Head of caudate nucleus (tissue), 42 donors: ENCODE results near the gene PKN1.

ENCODE experiments used
- DNase-seq, 42 donors: peaks; one replicate each; pipeline versions ENCODE4 v3.0.0 to v3.0.0-alpha.2; 2020 to 2021; ENCODE audit warnings: mixed read lengths in 7 of 42
- intact Hi-C: fragments of 100-400 bp; cut with DNase I; formaldehyde crosslinking; loops from one replicate; pipeline ENCODE4 v1.15.0; 2022

The PKN1 gene

GRCh38 chr19:14418856-14419105 is 14.3 kb upstream of the PKN1 start:
- intact Hi-C loops, result no loop called here
- peak in 15 of 42 donors; percentile 72 to 87 (median 82) for DNase-seq

GRCh38 chr19:14419106-14419813 is 13.8 kb upstream of the PKN1 start, which contains the start of gene DDX39A:
Gene DDX39A (minus strand): TSS chr19:14419341. CDS start chr19:14413220, 6,121 bp downstream.
- peak; percentile 94 to 99 (median 98) for DNase-seq
- intact Hi-C loops, result no loop called here

- intact Hi-C loops, result no loop called here
Measured at GRCh38 chr19:14425696-14426138, 7.4 kb upstream of the PKN1 start.

GRCh38 chr19:14427461-14427860 is 5.6 kb upstream of the PKN1 start:
- intact Hi-C loops, result no loop called here
- no peak for DNase-seq

More at GRCh38 chr19:14425696-14426138, 7.4 kb upstream of the PKN1 start:
- no peak for DNase-seq

- intact Hi-C loops, result no loop called here
- DNase-seq, result no peak
Measured at GRCh38 chr19:14428882-14429416, 4.2 kb upstream of the PKN1 start.

DNA sequence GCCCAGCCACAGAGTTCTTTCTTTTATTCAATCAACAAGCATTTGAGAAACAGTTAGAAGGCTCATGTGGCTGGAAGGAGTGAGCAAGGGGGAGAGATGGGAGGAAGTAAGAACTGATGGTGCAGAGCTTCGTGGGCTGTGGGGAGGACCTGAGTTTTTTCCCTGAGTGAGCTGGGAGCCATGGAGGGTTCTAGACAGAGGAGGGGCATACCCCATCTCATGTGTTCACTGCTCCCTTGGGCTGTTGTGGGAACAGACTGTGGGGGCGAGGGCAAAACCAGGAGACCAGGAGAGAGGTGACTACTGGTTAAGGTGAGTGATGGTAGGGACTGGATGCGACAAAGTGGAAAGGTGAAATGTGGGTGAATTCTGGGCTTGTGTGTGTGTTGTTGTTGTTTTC is 2.4 kb upstream of the PKN1 start:
- intact Hi-C loops, result no loop called here
- no peak for DNase-seq

DNA sequence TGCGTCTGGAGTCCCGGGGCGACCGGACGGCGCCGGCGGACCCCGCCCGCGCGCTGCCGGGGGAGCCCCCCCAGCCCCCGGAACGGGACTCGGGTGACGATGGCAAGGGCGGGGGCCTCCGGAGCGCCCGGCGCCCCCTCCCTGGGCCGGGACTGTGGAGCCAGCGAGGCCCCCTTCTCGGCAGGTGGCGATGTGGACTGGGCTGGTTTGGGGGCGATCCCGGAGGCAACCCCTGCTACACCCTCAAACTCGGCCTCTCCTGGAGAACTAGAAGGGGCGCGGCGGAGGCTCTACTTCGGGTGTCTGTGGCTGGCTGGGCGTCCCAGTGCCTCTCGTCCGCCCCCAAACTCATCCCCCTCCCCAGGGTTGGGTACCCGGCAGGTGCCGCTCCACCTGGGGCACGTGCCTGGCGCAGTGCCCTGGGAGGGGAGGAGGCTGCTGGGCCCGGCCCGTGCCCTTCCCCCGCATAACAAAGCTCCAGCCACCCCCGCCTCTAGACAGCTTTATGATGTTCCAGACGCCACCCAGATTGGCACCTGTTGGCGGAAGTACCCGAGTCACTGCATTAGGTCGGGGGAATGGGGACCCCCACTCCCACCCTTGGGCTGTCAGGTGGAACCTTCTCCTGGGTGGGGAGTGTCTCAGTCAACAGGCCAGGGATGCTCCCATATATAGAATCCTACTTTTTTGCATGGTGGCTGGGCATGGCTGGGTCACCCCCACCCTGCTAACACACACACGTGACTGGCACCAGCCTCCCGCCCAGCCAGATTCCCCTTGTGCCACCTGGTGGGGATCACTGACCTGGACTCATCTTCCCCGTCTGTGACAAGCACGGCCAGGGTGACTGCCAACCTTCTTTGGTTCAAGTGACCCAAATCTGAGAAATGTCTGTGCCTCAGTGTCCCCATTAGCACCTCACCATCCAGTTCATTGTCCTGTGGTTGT is 722 bp downstream of the PKN1 start:
- intact Hi-C loops, result no loop called here
- DNase-seq, result peak in 32 of 42 donors; percentile 18 to 66 (median 42)

DNA sequence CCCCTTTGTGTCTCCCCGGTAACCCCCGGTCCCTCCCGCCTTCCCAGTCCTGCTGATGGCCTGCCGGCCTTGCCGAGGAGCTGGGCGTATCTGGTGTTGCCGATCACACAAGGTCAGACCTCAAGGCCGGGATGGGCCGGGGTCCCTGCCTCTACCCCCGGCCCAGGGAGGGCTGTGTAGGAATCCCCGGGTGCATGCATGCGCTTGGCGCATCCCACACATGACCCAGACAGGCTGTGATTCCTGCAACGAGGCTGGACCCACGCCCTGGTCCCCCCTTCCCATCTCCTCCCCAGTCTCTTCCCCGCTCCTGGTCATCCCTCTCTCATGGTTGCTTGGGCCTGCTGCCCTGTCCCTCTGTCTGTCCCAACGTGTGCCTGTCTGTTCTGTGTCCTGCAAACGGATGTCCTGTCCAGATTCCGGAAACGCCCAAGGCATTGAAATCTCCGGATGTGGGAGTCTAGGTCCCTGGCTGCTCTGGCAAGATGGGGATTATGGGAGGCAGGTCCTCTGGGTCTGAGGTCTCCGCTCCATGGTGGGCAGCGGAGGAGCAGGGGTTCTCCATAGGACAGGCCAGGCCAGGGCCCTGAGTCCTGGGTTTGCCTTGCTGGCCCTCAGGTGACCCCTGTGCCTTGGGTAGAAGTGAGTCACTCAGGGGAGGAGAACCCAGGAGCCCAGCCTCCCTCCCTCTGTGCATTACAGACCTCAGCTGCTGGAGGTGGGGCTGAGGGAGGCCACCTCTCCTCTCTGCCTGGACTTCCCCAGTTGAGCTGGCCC is 1.6 kb downstream of the PKN1 start:
- intact Hi-C loops, result no loop called here
- peak in 3 of 42 donors; percentile 29 to 47 (median 46) for DNase-seq

DNA sequence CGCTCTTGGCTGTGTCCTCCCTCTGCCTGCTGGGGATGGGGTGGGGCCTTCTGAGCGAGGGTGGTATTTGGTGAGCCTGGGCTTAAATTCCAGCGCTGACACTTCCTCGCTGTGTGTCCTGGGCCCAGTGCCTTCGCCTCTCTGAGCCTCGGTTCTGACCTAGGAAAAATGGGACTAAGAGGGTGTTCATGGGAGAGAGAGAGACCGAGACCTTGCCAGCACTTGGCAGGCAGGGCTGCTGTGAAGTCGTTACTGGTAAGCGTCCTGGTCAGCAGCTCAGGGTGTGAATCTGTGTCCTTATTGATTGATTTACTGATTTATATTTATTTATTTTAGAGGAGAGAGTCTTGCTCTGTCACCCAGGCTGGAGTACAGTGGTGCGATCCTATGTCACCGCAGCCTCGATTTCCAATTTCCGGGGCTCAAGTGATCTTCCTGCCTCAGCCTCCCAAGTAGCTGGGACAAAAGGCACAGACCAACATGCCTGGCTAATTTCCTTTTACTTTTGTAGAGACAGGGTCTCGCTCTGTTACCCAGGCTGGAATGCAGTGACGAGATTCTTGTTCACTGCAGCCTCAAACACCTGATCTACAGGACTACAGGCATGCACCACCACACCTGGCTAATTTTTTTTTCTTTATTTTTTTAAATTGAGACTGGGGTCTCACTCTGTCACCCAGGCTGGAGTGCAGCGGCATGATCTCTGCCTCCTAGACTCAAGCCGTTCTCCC is 2.4 kb downstream of the PKN1 start:
- intact Hi-C loops, result no loop called here
- no peak for DNase-seq

- intact Hi-C loops, result no loop called here
Measured at GRCh38 chr19:14437578-14438140, 4.6 kb downstream of the PKN1 start.

GRCh38 chr19:14439014-14439413 is 5.9 kb downstream of the PKN1 start:
- DNase-seq, result no peak
- intact Hi-C loops, result no loop called here

More at GRCh38 chr19:14437578-14438140, 4.6 kb downstream of the PKN1 start:
- no peak for DNase-seq

GRCh38 chr19:14440049-14440448 is 6.9 kb downstream of the PKN1 start:
- DNase-seq, result peak in 35 of 42 donors; percentile 28 to 77 (median 56)
- intact Hi-C loops, result no loop called here

- DNase-seq, result peak in 40 of 42 donors; percentile 37 to 86 (median 70)
- intact Hi-C loops, result no loop called here
Measured at GRCh38 chr19:14441041-14441938, 8.2 kb downstream of the PKN1 start.

GRCh38 chr19:14442891-14443631 is 10.0 kb downstream of the PKN1 start:
- DNase-seq, result no peak
- intact Hi-C loops, result no loop called here

DNA sequence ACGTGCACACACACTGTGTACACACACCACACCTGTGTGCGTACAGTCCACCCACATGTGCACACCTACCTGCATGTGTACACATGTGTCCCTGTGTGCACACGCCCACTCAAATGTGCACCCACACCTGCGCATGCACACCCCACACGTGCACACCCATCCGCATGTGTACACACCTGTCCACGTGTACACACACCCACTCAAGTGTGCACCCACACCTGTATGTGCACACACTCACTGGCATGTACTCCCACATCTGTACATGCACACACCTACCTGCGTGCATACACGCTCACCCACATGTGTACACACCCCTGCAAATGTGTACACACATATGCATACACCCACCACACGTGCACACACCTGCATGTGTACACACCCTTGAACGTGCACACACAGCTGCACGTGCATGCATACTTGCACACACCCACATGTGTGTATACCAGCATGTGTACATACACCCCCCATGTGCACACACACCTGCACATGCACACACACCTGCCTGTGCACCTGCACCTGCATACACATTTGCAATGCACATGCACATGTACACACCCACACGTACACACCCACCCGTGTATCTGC is 10.6 kb downstream of the PKN1 start:
- intact Hi-C loops, result no loop called here
- DNase-seq, result no peak
